SKM-1 treated with dmso at 0.1 percent for 144 hours (cell line): ENCODE data around the gene INPP5F.

Experiments used
- DNase-seq: peaks from one replicate; lab custom pipeline; 2025; ENCODE audit not compliant: unreplicated experiment; lab: John Stamatoyannopoulos, UW

The INPP5F gene

DNA sequence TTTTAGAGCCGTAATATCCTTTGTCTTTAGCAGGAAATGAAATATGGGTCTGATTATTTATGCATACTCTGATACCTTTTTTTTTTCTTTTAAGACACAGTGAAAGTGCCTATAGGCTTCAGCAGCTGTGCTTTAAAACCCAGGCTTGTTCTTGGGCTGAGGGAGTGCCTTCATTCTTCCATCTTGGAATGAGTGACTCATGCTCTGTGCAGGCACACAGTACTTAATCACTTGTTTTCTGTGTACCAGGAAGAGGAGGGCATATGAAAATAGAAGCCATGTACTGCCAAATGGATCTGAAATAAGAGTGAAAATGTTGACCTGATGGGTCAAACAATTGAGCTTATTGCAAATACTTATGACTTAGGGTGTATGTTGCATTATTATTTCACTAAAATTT, 12.0 kb downstream of the INPP5F start:
- no peak for DNase-seq

DNA sequence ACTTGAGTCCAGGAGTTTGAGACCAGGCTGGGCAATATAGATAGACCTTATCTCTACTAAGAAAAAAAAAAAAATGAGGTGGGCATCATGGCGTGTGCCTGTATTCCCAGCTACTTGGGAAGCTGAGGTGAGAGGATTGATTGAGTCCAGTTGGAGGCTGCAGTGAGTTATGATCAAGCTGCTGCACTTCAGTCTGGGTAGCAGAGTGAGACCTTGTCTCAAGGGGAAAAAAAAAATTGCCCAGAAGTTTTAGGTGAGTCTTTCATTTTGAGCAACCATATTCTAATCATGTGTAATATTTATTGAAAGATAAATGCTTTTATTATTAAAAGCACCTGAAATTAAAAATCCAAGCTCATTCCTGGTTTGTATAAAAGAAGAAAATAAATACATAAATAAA, 13.1 kb downstream of the INPP5F start:
- no peak for DNase-seq

DNA sequence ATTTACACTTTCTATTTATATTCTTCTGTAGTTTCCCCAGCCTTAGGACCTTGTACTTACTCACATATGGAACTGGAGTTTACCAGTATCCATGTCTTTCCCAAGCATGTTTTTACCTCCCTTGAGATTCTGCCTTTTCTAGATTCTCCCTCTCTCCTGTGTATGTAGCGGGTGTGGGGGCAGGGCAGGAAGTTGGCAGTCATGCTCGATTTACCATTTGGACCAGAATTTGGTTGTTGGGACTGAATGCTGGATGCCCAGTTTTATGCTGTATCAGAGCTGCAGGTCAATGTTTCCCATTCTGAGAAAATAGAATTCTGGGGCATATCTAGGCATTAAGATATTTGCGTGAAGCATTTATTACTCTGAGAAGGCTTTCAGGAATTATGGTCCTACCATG, 14.2 kb downstream of the INPP5F start:
- no peak for DNase-seq

DNA sequence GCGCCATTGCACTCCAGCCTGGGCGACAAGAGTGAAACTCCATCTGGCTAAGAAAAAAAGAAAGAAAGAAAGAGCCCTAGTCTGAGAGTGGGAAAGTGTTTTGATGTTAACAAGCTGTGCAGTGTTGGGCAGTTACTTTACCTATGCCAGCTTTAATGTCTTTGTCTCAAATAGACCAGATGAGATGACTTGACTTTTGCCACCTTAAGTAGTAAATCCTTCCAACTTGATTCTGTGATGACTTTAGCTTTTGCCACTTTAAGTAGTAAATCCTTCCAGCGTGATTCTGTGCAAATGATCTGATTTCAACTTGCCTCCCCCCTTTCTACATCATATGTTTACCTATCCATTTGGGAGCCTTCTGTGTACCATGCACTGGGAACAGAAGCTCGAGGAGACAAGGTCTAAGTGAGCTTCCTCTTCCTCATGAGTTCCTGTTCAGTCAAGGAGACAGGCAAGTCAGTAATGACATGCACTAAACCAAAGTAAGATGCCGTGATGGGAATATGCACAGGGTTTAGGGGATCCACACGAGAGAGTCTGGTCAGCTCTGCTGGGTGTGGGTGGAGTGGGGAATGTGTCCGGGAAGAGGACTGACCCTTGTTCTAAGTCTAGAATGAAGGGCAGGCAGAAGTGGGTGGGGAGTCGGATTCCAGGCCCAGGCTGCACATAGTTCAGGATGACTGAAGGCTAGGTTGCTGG, 17.2 kb downstream of the INPP5F start:
- peak; percentile 12 for DNase-seq

DNA sequence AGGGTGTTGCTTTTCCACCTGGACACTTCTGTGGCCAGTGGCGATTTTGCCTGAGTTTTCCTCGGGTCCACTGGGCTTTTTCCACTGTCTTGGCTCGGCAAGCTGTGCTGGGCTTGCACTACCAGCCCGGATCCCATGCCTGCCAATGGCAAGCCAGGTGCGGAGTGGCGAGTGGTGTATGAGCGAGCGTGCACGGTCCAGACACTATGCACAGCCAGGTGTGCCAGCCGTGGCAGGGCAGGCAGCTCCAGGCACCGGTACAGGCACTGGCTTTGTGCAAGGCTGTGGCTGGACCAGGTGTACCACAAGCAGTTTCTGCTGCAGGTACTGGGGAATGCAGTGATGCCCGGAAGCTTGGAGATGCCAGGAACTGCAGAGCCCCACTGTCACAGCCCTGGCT, 22.1 kb downstream of the INPP5F start:
- no peak for DNase-seq

DNA sequence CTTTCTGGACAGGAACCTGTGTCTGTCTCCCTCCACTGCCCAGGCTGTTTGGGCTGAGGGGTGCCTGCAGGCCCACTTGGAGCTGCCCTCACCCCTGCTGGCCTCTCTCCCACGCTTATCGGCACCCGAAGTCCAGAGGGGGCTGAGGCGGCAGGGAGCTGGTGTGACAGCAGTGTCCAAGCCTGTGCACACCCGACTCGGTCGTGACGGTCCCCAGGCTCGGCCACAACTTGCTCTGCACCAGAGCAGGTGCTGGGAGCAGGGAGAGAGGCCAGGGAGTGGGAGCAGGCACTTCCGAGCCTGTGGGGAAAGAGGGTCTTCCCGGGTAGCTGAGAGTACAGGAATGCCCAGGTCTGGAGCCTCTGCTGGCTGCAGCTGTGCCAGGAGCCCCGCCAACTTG, 23.0 kb downstream of the INPP5F start:
- no peak for DNase-seq

DNA sequence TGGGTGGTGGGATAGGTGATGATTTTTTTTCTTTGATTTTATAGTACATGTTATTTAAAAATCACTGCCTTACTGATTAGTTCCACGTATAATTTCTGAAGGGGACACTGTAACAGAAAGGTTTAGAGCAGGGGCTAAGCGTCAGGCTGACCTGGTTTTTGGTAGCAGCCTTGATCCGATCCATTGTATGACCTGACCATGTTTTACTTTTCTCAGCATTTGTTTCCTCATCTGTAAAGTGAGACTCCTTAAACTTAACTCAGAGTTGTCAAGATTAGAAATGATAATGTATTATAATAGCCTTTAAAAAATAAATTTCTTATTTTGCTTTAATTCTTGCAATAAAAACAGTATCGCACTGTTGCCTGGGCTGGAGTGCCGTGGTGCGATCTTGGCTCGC, 23.6 kb downstream of the INPP5F start:
- no peak for DNase-seq

DNA sequence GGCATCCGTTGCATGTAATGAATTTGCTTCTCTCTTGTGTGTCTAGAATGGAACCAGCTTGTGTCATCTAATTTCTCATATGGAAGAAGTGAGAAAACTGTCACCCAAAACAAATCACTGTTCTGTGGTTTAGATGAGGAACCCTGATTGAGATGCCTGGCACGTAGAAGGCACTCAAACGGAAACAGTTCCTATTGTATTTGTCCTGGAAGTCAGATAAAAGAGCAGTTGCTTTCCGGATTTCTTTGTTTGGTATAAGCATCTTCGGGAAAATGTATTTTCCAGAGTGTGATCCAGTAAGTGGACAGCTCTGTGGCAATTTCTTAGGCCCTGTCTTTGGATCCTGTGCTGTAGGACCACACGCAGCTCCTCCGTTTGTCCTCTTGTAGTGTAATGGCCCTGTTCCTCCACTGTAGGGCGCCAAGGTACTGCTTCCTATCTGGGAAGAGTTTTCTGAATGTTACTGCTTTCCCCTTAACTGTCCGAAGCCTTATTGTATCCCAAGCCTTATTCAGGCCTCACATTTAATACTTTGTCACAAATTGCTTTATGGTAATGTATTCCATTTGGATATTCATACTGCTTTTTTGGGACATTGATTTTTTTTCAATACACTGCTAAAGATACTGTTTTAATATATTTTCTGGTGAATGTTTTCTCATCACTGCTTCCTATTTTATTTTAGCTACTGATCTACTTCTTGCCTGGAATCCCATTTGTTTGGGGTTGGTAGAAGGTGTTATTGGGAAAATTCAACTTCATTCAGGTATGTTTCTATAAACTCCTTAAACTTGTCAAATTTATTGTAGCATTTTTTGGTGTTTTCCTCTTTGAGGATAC, 24.8 kb downstream of the INPP5F start:
- peak; percentile 73 for DNase-seq

DNA sequence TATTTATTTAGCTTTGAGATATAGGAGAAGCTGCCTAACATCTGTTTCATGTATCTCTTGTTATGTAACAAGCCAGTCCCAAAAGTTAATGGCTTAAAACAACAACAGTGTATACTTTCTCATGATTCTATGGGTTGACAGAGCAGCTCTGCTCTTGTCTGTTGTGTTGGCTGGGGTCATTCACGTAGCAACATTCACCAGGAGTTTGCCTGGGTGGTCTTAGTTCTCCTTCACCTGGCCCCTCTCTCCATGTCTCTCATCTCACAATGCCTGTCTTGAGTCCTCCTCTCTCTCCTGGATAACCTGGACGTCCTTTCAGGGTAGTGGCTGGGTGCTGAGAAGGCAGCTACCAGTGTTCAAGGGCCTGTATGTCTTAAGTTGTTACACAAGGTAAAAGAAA, 27.5 kb downstream of the INPP5F start:
- no peak for DNase-seq

DNA sequence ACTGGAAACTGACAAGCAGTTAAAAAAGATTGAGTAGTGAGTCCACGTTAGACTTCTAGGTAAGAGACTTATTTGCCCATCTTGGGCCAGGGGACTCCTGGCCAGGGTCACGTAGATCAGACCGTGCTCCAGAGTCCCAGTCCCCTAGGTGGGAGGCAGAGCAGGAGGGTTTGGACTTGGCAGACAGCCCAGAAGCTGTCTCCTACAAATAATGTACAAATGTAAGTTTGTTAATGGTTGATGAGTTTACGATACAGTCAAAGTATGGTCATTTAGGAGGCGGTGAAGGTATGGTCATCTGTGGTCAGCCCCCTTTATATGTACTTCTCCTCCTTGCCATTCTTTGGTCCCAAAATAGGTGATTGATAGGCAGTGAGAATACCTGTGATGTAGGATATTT, 28.2 kb downstream of the INPP5F start:
- DNase-seq, result no peak

DNA sequence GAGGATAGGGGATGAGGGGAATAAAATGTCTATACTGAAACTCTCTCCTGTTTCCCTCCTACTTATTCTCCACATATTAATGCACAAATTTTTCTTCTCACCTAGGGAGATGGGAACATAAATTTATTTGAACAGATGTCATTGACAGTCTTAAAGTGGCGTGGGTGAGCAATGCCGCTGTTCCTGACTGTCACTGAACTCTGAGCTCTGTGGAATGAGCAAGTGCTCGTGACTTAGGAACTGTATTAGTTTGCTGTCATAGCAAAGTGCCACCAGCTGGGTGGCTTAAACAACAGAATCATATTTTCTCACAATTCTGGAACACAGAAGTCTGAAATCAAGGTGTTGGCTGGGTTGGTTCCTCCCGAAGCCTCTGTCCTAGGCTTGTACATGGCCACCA, 29.1 kb downstream of the INPP5F start:
- no peak for DNase-seq

DNA sequence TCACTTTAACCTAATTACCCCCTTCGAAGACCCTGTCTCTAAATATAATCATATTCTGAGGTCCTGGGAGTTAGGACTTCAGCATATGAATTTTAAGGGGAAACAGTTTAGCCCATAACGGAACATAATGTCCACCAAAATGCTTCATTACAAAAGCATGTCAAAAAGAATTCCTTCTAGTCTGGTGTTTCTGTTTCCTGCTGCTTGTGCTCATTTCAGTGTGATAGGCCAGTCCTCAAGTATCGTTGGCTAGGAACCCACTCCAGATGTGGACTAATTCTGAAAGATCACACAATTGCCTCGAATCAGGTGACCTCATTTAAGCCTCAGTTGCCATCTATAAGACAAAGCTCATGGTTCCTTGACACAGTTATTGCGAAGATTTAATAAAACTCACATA, 29.6 kb downstream of the INPP5F start:
- no peak for DNase-seq

DNA sequence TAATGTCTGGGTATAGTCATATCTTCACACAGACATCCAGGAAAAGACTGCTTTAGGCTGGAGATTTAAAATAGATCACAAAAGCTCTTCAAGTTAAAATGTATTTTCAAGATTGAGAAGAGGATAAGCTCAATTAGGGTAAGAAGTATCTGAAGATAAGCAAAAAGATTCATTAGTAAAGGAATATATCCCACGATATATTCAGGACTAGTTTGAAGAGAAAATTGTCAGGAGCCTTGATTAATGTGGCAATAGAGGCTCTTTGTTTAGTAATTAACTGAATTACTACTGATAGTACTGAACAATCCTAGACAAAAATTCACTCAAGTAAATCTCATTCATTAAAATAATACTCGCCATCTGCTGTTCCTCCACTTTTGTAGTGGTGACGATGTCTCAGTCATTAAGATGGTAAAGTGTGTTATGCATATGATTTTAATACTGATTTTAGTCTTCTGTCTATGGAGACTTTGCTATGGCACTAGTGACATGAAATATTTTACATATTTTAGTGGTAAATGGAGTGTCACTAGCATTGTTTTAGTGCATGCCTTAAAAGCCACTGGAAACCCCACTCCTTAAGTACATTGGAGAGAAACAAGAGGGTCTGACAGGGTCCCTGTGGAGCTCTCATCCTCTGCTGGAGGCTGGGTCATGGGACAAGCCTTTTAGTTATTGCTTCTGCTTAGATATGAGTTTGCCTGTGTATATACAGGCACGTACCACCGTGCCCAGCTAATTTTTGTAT, 32.8 kb downstream of the INPP5F start:
- no peak for DNase-seq

DNA sequence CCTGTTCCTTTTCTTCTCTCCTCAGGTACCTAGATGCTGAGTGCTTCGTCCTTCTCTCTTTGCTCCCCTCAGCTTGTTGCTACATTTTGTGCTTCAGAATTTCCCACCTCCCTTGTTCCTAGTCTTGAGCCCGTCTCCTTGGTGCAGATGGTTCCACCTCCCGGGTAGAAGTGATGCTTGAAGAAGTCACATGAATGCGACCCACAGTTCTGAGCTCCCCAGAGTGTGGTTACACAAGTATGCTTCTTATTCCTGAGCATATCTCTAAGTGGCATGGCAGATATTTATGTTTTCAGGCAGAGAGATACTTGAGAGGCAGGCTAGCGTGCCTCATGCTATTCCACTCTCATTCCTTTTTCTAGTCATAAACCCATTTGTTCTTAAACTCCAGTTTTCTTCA, 34.0 kb downstream of the INPP5F start:
- DNase-seq, result no peak

DNA sequence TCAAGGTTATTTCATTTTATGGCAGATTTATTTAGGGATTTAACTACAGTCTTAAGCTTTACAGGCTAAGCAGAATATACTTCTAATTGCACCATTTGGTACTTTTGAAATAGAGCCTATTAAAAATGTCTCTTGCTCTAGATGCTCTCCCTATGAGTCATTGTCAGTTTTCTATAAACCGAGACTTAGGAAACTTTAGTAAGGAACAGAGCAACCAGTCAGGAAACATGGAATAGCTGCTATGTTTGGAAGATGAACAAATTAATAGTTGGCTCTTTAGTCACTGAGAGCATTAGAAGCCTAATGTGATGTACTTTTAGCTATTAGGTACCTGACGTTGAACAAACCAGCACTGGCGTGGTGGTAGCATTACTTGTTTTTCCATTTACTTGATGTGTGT, 35.3 kb downstream of the INPP5F start:
- DNase-seq, result no peak

DNA sequence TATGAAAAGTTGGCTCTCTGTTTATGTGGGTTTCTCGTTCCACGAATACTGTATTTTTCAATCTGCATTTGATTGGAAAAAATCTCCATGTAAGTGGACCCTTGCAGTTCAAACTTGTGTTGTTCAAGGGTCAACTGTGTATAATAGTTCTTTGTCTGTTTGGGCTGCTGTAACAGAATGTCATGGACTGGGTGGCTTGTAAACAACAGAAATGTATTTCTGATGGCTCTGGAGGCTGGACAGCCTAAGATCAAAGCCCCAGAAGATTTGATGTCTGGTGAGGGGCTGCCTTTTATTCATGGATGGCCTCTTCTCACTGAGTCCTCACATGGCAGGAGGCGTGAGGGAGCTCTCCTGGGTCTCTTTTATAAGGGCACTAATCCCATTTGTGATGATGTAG, 36.2 kb downstream of the INPP5F start:
- DNase-seq, result no peak

DNA sequence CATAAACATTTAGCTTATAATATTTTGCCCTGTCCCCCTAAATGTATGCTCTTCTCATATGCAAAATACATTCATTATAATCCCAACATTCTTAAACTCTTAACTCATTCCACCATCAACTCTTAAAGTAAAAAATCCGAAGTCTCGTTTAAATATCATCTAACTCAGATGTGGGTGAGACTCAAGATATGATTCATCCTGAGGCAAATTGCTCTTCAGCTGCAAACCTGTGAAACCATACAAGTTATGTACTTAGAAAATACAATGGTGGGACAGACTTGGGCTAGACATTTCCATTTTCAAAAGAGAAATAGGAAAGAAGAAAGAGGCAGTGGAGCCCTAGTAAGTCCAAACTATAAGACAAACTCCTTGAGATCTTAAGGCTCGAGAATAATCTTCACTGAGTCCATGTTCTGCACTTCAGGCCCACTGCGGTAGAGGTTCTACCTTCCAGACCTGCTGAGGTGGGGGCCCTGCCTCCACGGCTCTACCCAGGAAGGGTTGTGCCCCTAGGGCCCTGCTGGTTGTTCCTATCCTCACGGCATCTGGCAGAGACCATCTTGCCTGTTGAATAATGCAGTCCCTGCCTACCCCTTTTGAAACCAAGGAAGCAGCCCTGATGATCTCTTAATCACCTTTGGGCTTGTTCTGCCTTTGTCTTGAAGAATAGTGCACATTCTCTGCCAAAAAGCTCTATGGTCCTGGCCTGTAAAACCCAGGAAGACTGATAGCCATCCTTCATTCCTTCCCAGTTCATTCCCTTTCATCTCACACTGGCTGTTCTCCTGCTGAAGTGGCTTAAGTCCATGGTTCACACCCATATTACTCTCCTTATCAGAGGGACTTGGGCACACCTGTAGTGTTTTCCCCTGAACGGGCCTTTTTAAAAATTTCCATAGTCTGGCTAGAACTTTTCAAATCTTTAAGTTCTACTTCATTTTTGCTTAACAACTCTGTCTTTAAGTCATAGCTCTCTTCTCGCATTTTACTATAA, 37.3 kb downstream of the INPP5F start:
- no peak for DNase-seq

DNA sequence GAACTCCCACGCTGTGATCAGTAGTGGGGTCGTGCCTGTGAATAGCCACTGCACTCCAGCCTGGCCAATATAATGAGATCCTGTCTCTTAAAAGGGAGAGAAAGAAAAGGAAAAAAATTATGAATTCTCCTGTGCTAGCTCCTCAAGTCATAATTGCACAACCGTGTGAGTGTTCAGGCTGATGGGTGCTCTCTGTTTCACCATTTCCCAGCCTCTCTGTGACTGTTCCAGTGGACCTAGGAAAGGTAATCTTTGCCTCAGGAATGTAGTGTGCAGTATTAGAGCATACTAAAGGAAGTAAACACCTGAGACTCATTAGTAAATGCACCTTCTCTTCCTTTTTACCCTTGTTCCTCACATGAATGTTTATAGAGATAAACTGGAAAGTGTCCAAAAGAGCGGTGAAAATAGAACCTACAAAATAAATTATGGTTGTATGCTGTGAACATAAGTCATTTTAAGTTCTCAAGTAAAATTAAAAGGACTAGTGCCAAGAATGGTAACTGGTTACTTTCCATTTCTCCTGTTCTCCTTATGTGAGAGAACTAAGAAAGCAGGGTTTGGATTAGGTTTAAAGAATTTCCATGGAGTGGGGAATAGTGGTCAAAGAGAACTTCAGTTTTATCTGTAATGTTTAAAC, 42.7 kb downstream of the INPP5F start:
- no peak for DNase-seq

DNA sequence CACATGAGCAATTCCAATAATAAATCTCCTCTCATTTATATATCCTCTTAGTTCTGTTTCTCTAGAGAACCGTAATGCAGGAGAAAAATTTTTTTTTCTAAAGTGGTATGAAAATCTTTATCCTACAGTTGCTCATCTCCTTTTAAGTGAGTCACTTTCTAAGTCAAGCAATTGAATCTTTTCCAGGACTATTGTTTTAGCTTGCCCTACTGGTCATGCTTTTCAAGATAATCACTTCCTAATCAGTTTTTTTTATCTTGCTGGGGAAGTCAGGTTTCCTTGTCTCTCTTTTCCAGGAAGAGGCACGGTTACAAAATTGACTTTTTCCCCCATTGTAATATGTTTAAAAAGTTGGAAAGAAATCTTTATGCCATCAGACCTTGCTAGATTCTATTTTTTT, 44.0 kb downstream of the INPP5F start:
- no peak for DNase-seq

DNA sequence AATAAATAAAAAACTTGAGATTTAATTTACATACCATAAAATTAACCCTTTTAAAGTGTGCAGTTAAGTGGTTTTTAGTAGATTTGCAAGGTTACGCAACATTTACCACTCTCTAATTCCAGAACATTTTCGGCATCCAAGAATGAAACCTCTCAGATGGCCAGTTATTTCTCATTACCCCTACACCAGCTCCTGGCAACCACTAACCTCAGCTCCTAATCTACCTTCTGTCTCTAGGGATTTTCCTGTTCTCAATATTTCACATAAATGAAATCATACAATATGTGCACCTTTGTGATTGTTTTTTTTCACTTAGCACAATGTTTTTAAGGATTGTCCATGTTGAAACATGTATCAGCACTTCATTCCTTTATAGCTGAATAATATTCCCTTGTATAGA, 45.1 kb downstream of the INPP5F start:
- no peak for DNase-seq
